Stimulated activated CD4-positive, alpha-beta T cell treated with anti-CD3 and anti-CD28 coated beads, Interleukin-15, amount 100 ng/mL, for 24 hours (primary cell): Measurements from ENCODE around the gene SDE2.
"Not testable (repeated sequence)": the region's sequence is repeated elsewhere in the genome, so short reads cannot be mapped to it uniquely, and the experiment has no call there.

Source experiments
- DNase-seq: peaks from one replicate; pipeline ENCODE4 v3.0.0-alpha.2; 2020

The SDE2 gene

DNA sequence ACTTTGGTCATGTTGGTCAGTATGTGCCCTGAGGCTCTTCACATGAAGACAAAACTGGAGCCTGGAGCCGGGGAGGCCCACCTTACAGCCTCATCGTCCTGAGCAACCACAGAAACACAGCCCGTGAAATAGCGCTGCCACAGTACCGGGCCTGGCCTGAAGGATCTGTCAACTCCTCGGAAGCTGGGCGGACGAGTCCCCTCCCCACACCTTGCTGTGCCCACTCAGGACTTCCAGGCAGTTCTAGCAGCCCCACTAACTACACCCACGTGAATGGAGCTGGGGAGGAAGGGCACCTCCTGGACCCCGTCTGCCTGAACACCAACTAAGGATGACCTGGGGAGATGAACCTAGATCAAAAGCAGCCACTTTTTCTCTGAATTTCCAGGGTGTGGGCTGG lies 24.7 kb downstream of the SDE2 start:
- DNase-seq: no peak

DNA sequence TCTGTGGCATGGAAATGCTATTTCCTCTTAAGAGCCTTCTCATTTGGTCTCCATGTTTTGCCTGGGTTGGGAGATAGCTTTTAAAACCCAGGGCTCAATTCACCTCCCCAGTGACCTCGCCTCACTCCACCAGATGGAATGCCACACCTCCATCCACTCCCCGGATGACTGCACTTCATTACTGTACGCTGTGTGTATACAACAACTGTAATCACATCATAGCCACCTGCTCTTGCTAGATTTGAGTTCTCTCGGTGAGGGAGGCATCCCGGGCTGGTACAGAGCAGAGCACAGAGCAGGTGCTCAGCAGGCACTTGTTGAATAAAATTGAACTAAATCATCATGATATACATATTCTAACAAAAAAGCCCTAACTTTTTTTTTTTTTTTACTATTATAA lies 26.0 kb downstream of the SDE2 start:
- no peak for DNase-seq

DNA sequence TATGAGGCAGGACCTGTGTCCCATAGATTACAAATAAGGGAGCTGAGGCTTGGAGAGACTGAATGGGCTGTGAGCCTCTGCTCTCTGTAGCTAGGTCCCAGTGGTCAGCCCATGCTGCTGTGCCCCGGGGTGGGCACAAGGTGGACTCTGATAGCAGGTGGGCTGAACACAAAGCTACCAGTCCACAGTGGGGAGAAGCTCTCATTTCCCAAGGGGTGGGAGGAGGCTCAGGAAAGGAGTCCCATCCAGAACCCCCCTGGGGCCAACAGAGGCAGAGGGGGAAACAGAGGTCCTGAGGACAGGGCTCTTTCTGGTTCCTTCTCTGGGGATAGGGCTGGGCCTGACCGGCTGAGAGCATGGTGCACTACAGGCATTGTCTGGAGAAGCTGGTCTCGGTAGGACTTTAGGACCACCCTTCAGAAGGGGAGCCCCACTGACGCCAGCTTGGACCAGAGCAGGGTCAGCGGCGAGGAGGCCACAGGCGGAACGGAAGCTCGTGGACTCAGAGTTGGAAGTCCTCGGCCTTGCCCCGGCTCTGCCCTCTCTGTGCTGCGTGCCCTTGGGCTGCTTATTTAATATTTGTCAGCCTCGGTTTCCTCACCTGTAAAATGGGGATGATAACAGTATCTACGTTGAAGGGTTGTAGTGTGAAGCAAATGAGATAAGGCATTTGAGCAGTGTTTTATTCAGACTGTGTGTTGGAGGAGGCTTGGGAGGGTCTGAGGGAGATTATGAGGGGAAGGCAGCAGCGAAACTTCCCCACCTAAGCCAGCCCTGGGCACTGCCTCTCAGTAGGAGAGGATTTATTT lies 26.6 kb downstream of the SDE2 start:
- DNase-seq: no peak

DNA sequence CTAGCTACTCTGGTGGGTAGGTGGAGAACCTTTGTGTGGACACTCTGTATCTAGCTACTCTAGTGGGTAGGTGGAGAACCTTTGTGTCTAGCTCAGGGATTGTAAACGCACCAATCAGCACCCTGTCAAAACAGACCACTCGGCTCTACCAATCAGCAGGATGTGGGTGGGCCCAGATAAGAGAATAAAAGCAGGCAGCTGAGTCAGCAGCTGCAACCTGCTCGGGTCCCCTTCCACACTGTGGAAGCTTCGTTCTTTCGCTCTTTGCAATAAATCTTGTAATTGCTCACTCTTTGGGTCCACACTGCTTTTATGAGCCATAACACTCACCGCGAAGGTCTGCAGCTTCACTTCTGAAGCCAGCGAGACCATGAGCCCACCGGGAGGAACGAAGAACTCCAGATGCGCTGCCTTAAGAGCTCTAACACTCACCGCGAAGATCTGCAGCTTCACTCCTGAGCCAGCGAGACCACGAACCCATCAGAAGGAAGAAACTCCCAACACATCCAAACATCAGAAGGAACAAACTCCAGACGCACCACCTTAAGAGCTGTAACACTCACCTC lies 28.5 kb downstream of the SDE2 start:
- not testable (repeated sequence) for DNase-seq

DNA sequence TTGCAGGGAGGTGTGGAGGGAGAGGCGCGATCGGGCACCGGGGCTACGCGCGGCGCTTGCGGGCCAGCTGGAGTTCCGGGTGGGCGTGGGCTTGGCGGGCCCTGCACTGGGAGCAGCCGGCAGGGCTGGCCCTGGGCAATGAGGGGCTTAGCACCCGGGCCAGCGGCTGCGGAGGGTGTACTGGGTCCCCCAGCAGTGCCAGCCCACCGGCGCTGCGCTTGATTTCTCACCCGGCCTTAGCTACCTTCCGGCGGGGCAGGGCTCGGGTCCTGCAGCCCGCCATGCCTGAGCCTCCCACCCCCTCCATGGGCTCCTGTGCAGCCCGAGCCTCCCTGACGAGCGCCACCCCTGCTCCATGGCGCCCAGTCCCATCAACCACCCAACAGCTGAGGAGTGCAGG lies 29.4 kb downstream of the SDE2 start:
- not testable (repeated sequence) for DNase-seq

DNA sequence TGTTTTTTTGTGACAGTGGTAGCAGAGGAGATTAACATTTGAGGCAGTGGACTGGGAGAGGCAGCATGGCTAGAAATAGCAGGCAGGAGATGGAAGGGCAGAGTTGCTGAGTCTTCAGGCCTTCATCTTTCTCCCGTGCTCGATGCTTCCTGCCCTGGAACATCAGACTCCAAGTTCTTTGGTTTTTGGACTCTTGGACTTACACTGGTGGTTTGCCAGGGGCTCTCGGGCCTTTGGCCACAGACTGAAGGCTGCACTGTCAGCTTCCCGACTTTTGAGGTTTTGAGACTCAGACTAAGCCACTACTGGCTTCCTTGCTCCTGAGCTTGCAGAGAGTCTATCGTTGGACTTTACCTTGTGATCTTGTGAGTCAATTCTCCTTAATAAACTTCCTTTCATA lies 33.9 kb downstream of the SDE2 start:
- no peak for DNase-seq

DNA sequence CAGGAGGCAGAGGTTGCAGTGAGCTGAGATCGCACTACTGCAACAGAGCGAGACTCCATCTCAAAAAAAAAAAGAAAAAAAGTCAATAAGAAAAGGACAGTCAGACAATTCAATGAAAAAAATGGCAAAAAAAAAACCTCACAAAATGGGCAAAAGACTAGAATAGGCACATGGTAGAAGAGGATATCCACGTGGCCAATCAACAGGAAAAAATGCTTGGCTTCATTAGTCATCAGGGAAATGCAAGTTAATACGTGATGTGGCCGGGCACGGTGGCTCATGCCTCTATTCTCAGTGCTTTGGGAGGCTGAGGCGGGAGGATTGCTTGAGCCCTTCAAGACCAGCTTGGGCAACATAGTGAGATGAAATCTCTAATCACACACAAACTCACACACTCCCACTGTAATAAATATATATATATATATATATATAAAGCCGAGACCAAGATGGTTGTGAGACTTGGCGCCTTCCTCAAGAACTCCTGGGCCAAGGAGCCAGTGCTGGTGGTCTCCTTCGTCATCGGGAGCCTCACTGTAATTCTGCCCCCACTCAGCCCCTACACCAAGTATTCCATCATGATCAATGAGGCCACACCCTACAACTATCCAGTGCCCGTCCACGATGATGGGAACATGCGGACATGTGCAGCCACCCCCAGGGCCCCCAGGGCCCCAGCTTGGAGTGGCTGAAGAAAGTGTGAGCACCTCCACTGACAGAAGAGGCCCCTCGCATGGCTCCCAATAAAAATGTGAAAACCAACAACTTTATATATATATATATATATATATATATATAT lies 35.2 kb downstream of the SDE2 start:
- DNase-seq: no peak

DNA sequence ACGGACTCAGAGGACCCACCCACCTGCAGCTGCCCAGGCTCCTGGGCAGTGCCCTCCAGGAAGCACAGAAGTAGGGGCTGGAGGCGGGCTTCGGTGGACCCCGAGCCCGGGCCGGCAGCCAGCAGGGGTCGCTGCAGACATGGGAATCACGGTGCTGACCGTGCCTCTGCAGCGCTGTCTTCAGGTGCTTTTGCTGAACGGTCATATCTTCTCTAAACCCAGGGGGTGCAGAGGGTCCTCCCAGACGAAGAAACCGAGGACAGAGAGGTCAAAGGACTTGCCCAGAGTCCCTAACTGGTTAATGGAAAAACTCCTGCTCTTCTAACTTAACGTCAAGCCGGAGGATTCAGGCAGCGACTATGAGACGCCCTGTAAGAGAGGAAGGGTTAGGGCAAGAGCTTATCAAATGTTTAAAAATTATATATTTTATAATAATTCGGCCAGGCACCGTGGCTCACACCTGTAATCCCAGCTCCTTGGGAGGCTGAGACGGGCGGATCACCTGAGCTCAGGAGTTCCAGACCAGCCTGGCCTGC lies 36.6 kb downstream of the SDE2 start:
- peak; percentile 80 for DNase-seq

DNA sequence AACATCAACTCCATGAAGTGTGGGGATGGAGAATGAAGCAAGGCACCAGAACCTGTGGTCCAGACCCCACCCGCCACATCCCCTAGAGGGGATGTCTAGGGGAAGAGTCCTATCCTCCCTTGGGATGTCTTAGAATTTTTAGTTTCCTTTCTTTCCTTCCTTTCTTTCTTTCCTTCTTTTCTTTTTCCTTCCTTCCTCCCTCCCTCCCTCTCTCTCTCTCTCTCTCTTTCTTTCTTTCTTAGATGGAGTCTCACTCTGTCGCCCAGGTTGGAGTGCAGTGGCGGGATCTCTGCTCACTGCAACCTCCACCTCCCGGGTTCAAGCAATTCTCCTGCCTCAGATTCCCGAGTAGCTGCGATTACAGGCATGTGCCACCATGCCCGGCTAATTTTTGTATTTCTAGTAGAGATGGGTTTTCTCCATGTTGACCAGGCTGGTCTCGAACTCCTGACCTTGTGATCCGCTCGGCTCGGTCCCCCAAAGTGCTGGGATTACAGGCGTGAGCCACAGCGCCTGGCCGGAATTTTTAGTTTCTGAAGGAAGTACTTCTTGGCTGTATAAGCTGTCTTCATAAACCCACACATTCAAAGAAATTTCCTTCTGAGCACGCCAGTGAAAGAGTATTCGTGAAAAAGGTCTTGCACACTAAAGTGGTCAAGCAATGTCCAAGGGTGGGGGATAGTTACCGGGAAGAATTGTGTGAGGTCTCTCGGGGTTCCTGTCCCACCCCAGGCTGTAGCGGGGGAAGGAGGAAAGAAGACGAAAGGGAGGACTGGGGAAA lies 37.3 kb downstream of the SDE2 start:
- no peak for DNase-seq

DNA sequence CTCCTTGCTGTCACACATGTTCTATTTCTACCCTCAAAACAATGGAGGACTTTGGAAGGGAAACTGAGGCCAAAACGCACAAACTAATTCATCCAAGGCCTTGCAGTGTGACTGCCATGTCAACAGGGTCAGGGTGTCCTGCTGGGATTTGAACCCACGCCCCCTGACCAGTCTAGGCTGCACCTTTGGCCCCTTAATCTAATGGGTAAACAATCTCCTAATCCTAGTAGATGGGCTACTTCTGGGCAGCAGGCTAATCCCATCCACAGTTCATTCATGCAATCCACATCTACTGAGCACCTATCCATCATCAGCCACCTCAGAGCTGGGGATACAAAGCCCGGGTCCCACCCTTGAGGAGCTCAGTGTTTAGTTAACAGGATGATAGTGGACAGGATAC lies 41.1 kb downstream of the SDE2 start:
- DNase-seq: no peak

DNA sequence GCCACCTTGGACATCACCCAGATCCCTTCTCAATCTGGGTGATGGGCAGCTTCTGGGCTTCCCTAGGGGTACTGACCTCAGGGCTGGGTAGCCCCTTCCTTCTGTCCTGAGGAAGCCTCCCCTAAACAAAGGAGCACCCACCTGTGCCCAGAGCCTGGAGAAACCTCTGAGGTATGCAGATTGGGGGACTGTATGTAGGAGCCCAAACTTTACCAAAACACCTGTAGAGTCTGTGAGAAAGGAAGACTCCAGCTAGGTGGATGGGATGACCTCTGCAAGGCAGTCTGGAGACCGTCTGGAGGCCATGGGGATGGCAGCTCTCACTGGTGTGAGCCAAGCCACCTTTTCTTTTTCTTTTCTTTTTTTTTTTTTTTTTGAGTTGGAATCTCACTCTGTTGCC lies 44.4 kb downstream of the SDE2 start:
- no peak for DNase-seq

DNA sequence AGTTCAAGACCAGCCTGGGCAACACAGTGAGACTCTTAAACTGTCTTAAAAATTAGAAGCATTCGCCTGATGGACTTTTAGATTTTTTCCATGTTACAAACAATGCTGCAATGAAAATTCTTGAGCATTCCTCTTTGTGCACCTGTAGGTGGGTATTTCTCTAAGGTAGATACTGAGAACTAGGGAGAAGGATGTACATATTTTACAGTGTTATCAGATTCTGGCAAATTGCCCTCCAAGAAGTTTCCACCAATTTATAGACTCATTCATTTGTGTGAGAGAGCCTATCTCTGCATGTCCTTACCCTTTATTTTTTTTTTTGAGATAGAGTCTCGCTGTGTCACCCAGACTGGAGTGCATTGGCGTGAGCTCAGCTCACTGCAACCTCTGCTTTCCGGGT lies 45.8 kb downstream of the SDE2 start:
- no peak for DNase-seq

DNA sequence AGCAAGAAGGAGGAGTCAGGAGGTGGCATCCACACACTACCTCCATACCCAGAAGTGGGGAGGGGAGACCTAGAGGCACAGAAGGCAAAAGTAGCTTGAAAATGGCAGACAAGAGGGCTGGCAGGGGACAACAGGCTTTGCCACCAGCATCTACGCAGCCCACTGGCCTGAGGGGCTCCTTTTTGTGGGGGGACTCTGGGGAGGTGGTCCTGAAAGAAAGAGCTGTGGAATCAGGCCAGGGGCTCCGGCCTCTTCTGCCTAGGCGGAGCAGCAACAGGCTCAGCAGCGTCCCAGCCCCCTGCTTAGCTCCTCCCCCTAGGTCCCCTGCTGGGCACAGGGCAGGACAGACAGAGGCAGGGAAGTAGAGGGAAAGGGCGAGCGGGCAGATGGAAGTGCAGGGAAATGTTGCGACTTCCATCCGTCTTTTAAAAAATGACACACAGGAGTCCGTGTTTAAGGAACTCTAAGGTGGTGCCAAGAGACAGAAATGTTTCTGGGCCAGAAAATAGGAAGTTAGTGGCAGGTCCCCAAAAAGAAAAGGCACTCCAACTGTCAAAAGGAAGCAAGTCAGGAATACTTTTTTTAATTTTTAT lies 48.1 kb downstream of the SDE2 start:
- DNase-seq: no peak

DNA sequence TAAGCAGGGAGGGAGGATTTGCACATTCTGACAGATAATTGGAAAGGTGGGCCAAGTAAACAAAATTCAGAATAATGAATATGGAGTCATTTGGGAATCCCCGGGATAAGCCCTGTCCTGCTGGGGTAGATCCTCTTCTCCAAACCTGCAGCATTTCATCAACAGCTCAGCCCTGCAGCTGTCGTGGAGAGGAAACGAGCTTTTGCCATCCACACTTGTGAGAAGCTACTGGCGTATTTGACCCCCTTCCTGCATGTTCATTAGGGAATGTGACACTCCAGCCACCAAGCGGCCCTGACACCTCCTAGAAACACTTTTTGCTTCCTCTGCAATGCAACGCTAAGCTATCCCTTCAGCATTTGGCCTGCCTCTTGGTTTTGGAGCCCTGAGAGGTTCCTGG lies 50.1 kb downstream of the SDE2 start:
- DNase-seq: no peak

DNA sequence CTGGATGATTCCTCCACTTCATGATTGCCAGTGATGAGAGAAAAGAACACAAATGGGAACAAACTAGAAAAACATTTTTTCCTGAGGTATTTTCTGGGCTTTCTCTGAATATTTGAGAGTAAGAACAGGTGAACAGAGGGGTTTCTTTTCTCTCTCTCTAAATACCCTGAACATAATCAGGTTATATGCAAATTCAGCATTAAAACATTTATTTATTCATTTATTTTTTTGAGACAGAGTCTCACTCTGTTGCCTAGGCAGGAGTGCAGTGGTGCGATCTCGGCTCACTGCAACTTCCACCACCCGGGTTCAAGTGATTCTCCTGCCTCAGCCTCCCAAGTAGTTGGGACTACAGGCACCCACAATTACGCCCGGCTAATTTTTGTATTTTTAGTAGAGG lies 52.3 kb downstream of the SDE2 start:
- DNase-seq: no peak

DNA sequence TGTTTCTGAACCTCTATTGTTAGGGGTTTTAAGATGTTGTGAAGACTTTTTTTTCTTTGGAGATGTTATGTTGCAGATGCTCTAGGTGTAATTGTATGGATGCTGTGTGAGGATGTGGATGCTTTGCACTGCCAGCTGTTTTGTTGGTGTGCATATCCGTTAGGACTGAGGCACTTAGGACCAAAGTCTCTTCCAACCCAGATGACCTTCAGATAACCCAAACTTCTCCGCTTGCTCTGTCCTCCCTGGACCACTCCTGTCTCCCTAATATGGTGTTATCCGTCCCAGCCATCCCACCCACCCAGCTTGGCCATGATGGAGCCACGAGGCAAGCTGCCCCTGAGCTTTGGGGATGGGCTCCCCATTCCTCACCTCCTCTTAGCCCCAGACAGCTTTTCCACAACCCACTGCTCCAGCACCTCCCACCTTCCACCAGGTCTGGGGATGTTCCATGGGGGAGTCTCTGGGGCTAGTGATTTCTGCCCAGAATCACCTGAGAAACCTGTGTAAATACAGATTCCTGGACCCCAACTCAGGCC lies 53.0 kb downstream of the SDE2 start:
- DNase-seq: no peak

DNA sequence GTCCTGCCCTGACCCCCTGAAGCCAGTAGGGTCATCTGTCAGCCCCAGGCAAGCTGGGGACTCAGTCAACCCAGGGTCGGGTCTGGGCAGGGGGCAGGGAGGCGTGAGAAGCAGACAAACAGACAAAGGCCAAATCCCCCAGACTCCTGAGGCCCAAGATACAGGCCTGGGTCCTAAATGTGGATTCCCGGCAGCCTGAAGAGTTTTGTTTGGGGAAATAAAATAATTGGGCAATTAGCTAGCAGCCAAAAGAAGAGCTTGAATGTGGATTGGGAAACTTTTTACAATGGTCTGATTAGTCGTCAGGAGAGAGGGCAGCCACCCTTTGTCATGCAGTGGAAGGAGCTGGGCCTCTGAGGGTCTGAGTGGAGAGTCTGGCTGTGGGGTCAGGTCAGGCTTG lies 53.6 kb downstream of the SDE2 start:
- no peak for DNase-seq

DNA sequence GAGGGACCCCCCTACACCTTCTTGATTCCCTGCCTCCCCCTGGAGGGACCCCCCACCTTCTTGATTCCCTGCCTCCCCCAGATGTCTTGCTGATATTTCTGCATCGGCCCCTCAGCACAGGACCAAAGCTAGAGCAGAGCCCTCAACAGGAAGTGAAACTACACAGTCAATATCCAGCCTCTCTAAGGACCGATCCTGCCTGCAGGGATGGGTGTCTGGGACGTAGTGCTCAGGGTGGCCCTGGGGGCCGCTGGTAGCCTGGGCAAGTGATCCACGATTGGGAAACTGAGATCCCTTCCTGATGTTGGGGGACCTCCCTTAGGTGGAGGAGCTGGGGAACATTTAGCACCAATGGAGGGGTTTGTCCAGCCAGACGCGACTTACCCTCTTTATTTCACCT lies 54.2 kb downstream of the SDE2 start:
- DNase-seq: no peak

DNA sequence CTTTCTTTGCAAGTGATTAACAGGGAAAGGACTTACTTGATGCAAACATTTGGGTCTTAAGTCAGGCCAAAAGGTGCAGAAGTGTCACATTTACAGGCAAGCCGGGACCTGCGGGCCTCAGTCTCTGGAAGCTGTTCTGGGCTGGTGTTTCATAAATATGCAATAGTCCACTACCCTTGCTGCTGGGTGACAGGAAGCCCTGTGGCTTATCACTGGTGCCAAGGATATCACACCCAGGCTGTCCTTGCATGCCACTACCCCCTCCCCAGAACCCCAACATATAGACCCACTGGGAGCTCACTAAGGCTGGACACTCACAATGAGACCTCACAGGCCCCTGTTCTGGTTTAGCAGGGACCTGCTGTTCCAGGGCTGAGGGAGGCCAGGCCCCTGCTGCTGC lies 54.8 kb downstream of the SDE2 start:
- DNase-seq: no peak

DNA sequence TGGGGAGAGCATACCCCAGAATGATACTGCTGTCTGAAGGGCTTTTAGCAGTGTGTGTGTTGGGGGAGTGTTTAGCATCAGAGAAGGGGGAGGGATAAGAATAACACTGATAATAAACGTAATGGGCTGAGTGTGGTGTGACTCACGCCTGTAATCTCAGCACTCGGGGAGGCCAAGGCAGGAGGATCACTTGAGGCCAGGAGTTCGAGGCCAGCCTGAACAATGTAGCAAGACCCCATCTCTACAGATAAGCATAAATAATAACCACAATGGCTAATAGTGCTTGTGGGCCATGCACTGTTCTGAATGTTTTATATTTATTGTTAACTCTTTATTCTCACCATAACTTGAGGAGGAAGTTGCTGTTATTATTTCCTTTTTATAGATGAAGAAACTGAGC lies 55.6 kb downstream of the SDE2 start:
- no peak for DNase-seq

DNA sequence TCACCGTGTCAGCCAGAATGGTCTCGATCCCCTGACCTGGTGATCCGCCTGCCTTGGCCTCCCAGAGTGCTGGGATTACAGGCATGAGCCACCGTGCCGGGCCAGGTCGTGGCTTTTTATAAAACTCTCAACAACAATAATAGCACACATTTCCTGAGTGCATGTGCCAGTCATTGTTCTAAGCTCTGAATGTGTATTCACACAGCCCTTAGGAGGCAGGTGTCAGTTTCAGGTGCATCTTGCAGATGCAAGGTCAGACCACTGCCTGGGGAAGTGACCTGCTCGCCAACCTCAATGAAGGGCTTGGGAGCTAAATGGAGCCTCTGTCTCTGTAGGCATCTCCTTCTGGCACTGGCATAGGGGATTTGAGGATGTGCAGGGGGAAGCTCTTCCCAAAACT lies 56.6 kb downstream of the SDE2 start:
- DNase-seq: no peak

DNA sequence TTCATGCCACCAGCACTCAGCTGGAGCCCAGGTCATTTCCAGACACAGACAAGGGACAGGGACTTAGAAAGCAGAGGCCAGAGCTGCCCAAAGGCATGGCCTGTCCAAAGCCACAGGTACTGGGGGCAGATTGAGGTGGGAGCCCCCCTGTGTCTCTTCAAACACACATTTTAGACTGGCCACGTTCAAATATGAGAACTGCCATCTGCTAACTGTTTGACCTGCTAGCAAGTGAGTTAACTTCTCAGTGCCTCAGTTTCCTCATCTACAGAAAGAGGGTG lies 57.3 kb downstream of the SDE2 start:
- no peak for DNase-seq
